ENCODE measurements around the gene CAND1. TPM values are rescaled to one million over a fixed set of nuclear protein-coding genes. Genes with fewer than 3 reads are reported as not detected.

Gene CAND1
- total and polyA plus RNA-seq, 2 of the 8 experiments (the other 6 are each of a cell fraction or from before 2014, with no cell fraction given): 39.4 to 271 TPM

GRCh38 chr12:67339530-67339929 lies 70.4 kb downstream of the CAND1 start:
- H3K79me2 ChIP-seq (ENCODE audit: control insufficient read depth in 1 of 2, insufficient read depth in 2 of 2, low read length in 2 of 2): no peaks in the 10 kb centered on the region
- no peak overlapping the region for H2AK5ac ChIP-seq (ENCODE audit: low read depth, low read length)
- H4K5ac ChIP-seq (ENCODE audit: insufficient read length, low read depth, low read length): no peak overlapping the region
- no peak overlapping the region for H3K4me2 ChIP-seq (ENCODE audit: insufficient read depth in 1 of 2, low read depth in 2 of 2, low read length in 2 of 2)
- no peak overlapping the region for H4K91ac ChIP-seq (replicated peaks; ENCODE audit: insufficient read length, low read length)
- no peak overlapping the region for H3K4me3 ChIP-seq (ENCODE audit: extremely low read depth in 1 of 4, insufficient read depth in 2 of 4, low read depth in 3 of 4, low read length in 4 of 4)
- H3K36me3 ChIP-seq (ENCODE audit: control insufficient read depth in 2 of 4, insufficient read depth in 4 of 4, low read length in 3 of 4): no peaks in the 10 kb centered on the region
- CTCF ChIA-PET (ENCODE audit: partially characterized antibody): no interaction called here
- no peak overlapping the region for H2BK15ac ChIP-seq (ENCODE audit: low read length)
- no peak overlapping the region for H3K14ac ChIP-seq (ENCODE audit: insufficient read length)
- H3K56ac ChIP-seq (replicated peaks; ENCODE audit: insufficient read length, low read depth, low read length): no peak overlapping the region
- FAIRE-seq: no peak
- H2BK120ac ChIP-seq (replicated peaks; ENCODE audit: low read depth, low read length): no peak overlapping the region
- POLR2A ChIA-PET (ENCODE audit: partially characterized antibody): no interaction called here
- no peak for DNase-seq (ENCODE audit: low read depth in 1 of 2, low spot score in 2 of 2)
- H2BK20ac ChIP-seq (ENCODE audit: low read length): no peak overlapping the region
- H4K8ac ChIP-seq (ENCODE audit: extremely low read depth, insufficient read depth, low read length): no peak overlapping the region
- no peak overlapping the region for H2AFZ ChIP-seq (ENCODE audit: low read length)
- whole genome bisulfite sequencing, 2 experiments (ENCODE audit: extremely low coverage in 1 of 2, insufficient coverage in 1 of 2, insufficient read length in 1 of 2, insufficient replicate concordance in 2 of 2, low coverage in 1 of 2, low lambda C conversion rate in 2 of 2, missing lambda C conversion rate in 1 of 2): 96% methylated on average over 1 of the region's 1 CpG; no CpG with 5 or more reads in 1 of the 2 experiments
- H3K18ac ChIP-seq (ENCODE audit: extremely low read depth, low read length): no peak overlapping the region
- no peak overlapping the region for H3K4ac ChIP-seq (replicated peaks; ENCODE audit: insufficient read length, low read depth, low read length)
- no peak overlapping the region for H3K27ac ChIP-seq (ENCODE audit: low read depth, low read length)
- H3K79me1 ChIP-seq (ENCODE audit: low read depth, low read length): no peaks in the 10 kb centered on the region
- no peak overlapping the region for H2BK5ac ChIP-seq (ENCODE audit: low read depth, low read length)
- no peaks in the 10 kb centered on the region for H4K20me1 ChIP-seq (replicated peaks in 1 of 2; ENCODE audit: control insufficient read depth in 1 of 2, insufficient read depth in 2 of 2, low read length in 2 of 2)
- no peak overlapping the region for H2BK12ac ChIP-seq (ENCODE audit: low read depth, low read length)
- H3K9ac ChIP-seq (replicated peaks in 1 of 4; ENCODE audit: extremely low read depth in 1 of 4, low read depth in 3 of 4, low read length in 3 of 4): no peak overlapping the region
- no peak for TF ChIP-seq SIX5 (IDR thresholded peaks at IDR 0.05; ENCODE audit: low read depth, low read length)
- TF ChIP-seq ATF3 (IDR thresholded peaks at IDR 0.05; ENCODE audit: insufficient read depth, low read depth, low read length): no peak
- no peak for TF ChIP-seq EP300 (IDR thresholded peaks at IDR 0.05; ENCODE audit: borderline replicate concordance in 1 of 2, low read depth in 2 of 2, low read length in 2 of 2)
- no peak for TF ChIP-seq KDM5A (IDR thresholded peaks at IDR 0.05; ENCODE audit: low read length)
- no peak for TF ChIP-seq BACH1 (IDR thresholded peaks at IDR 0.05; ENCODE audit: low read length)
- no peak for TF ChIP-seq POLR2AphosphoS5 (IDR thresholded peaks at IDR 0.05; ENCODE audit: low read depth, low read length)
- H3K9me3 ChIP-seq (ENCODE audit: insufficient read depth in 2 of 2, low read depth in 1 of 2, low read length in 1 of 2): peaks cover 0 to 9% of the 10 kb centered on the region in 2 experiments; a peak in 3 of 4 replicates
- no peaks in the 10 kb centered on the region for H3K4me1 ChIP-seq (replicated peaks in 1 of 4; ENCODE audit: control insufficient read depth in 3 of 4, insufficient read depth in 4 of 4, low read length in 3 of 4)
- no peaks in the 10 kb centered on the region for H3K27me3 ChIP-seq (replicated peaks in 1 of 4; ENCODE audit: control insufficient read depth in 3 of 4, extremely low read depth in 1 of 4, insufficient read depth in 3 of 4, low read length in 3 of 4)
- no peak overlapping the region for H3K23ac ChIP-seq (ENCODE audit: insufficient read length)
- no peaks in the 10 kb centered on the region for H3K23me2 ChIP-seq (ENCODE audit: low read depth, low read length)
